ENCODE measurements around the gene FADS6. TPM values are rescaled to one million over a fixed set of nuclear protein-coding genes. Genes with fewer than 3 reads are reported as not detected.

FADS6 gene
- total and polyA plus RNA-seq, 9 donors, result 0.12 to 0.42 TPM; not detected in 7

- WGBS, 3 donors, result 4 to 7% (median 4%) methylated on average over 47 to 96 of the region's 96 CpGs
- Histone ChIP-seq H3K27me3 (peaks cover 3% of the 10 kb centered on the region), H3K36me3 (no peaks in the 10 kb centered on the region), H3K27ac (no peak overlapping the region), H3K4me3 (no peak overlapping the region), H3K9me3 (no peaks in the 10 kb centered on the region), H3K4me1 (ENCODE audit: insufficient read depth) (peaks cover 3% of the 10 kb centered on the region)
- no peak for DNase-seq
- intact Hi-C loops (cut with DNase I), result loop anchor here in 2 of 4 donors (5.0 to 10.0 kb wide), 3 partner anchors 69 to 114 kb away; partner anchors contain the start of gene NHERF1 (in 1 of the 2)
- TF ChIP-seq, protein P1, sequence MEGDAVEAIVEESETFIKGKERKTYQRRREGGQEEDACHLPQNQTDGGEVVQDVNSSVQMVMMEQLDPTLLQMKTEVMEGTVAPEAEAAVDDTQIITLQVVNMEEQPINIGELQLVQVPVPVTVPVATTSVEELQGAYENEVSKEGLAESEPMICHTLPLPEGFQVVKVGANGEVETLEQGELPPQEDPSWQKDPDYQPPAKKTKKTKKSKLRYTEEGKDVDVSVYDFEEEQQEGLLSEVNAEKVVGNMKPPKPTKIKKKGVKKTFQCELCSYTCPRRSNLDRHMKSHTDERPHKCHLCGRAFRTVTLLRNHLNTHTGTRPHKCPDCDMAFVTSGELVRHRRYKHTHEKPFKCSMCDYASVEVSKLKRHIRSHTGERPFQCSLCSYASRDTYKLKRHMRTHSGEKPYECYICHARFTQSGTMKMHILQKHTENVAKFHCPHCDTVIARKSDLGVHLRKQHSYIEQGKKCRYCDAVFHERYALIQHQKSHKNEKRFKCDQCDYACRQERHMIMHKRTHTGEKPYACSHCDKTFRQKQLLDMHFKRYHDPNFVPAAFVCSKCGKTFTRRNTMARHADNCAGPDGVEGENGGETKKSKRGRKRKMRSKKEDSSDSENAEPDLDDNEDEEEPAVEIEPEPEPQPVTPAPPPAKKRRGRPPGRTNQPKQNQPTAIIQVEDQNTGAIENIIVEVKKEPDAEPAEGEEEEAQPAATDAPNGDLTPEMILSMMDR (IDR thresholded peaks at IDR 0.05), result no peak
- no peak for TF ChIP-seq EP300 (IDR thresholded peaks at IDR 0.05)
- no peak for TF ChIP-seq POLR2A (IDR thresholded peaks at IDR 0.05)
Measured at GRCh38 chr17:74860872-74861661, 32.4 kb downstream of the FADS6 start.

DNA sequence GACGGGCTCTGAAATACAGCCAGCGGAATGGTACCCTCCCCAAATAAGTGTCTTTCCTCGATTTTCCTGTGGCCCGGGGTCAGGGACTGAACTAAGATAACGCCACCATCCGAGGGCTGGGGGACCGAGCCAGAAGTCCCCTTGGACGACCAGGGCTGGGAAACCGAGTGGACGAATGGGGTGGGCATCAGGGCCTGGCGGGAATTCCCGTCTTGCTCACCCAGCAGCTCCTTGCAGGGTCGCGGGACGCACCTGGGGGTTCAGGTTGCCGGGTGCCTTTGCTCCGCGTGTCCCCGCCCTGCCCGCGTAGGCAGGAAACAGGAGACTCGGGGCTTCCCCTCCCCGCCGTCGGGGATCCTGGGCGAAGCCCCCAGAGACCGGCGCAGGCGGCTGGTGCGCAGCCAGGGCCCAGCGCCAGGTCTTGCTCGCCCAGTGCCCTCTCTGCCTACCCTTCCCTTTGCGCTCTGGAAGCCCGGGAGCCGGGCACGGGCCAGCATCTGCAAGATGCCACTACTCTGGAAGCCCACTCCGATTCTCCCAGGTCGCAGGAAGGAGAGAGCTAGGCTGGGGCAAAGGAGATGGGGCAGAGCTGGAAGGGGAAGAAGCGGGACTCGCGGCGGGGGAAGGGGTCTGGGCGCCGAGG is 33.1 kb downstream of the FADS6 start:
- H3K27ac ChIP-seq, result no peak overlapping the region
- peaks cover 3% of the 10 kb centered on the region for H3K27me3 ChIP-seq
- no peak overlapping the region for H3K4me3 ChIP-seq
- no peak for DNase-seq
- intact Hi-C loops (cut with DNase I), result loop anchor here in 2 of 4 donors (5.0 to 10.0 kb wide), 3 partner anchors 68 to 113 kb away; partner anchors contain the start of gene NHERF1 (in 1 of the 2)
- TF ChIP-seq POLR2A (IDR thresholded peaks at IDR 0.05) (no peak), EP300 (IDR thresholded peaks at IDR 0.05) (no peak)
- TF ChIP-seq, protein P1 (IDR thresholded peaks at IDR 0.05), result no peak
- 9 to 29% (median 18%) methylated on average over 30 to 44 of the region's 44 CpGs for WGBS, 3 donors
- no peaks in the 10 kb centered on the region for H3K36me3 ChIP-seq
- H3K9me3 ChIP-seq, result no peaks in the 10 kb centered on the region
- peaks cover 3% of the 10 kb centered on the region for H3K4me1 ChIP-seq (ENCODE audit: insufficient read depth)

DNA sequence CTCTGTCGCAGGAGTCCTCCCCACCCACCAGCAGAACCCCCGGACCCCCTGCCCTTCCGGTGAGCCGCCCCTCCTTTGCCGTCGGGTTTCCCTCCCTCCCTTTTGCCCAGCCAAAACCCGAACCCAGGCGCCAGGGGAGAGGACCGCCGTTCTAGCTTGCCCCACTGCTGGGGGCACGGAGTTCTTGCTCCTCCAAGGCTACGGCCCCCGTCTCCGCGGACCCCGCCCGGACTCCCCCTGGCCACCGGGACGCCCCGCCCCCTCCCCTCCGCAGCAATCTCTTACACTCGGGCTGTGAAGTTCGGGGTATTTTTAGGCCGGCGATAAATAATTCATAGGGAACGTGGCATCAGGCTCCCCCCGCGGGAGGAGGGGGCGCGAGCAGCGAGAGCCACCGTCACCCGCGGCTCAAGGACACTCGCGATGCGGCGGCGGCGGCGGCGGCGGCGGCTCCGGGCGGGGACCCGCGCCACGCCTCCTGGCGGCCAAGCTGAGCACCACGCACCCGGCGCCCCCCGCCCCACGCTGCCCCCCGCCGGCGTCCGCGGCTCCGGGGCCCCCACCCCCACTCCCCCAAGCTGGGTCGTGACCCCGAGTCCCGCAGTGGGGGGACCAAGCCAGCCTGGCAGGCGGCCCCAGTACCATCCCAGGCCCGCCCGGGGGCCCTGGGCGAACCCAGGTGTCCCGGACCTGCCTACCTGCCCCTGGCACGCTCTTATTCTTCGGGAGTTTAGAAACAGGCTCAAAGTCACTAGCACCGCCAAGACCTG is 33.8 kb downstream of the FADS6 start, which contains the start of gene GRIN2C:
TSS of gene GRIN2C (minus strand) at position 427 of the 770 bp plus-strand sequence. CDS start 4,793 bp downstream, outside the sequence.
- 1 to 5% (median 2%) methylated on average over 33 to 72 of the region's 72 CpGs for WGBS, 3 donors
- peak in 2 of 5 donors; percentile 37 to 46 for DNase-seq
- H3K4me3 ChIP-seq, result no peak within 1 kb of the TSS
- TF ChIP-seq EP300 (IDR thresholded peaks at IDR 0.05) (no peak), POLR2A (IDR thresholded peaks at IDR 0.05) (no peak)
- TF ChIP-seq, protein P1 (IDR thresholded peaks at IDR 0.05), result no peak
- H3K27me3 ChIP-seq, result peaks cover 3% of the 10 kb centered on the region
- no peak within 1 kb of the TSS for H3K27ac ChIP-seq
- H3K4me1 ChIP-seq (ENCODE audit: insufficient read depth), result peaks cover 3% of the 10 kb centered on the region
- H3K9me3 ChIP-seq, result no peaks in the 10 kb centered on the region
- no peaks in the 10 kb centered on the region for H3K36me3 ChIP-seq
- intact Hi-C loops (cut with DNase I), result loop anchor here in 2 of 4 donors (5.0 to 10.0 kb wide), 3 partner anchors 67 to 112 kb away; partner anchors contain the start of gene NHERF1 (in 1 of the 2)

Measured in ovary (tissue), 9 donors.